SK-N-SH (cell line): ENCODE results near the gene RFTN1. TPM values are rescaled to one million over a fixed set of nuclear protein-coding genes. Genes with fewer than 3 reads are reported as not detected.

Source experiments
- CTCF ChIA-PET: fragments of 300-600, 350-600 bp; formaldehyde crosslinking; extraction: SDS; loops from one replicate; lab custom pipeline; 2021; lab: Yijun Ruan, JAX
- POLR2A ChIA-PET: fragments of 350-600 bp; sonication (Branson Sonifier 250); formaldehyde crosslinking; extraction: SDS; loops from one replicate; lab custom pipeline; 2020; ENCODE audit warnings: antibody characterized with exemption, inconsistent platforms; lab: Yijun Ruan, JAX
- DNase-seq: peaks from one replicate; pipeline ENCODE4 v3.0.0; 2012
- H2AFZ ChIP-seq: fragments of 200-600 bp; sonication (generic); 2 replicates; pipeline ENCODE4 v1.8.1; 2016; ENCODE audit warnings: antibody characterized with exemption, mild to moderate bottlenecking, low read depth
- H3F3A ChIP-seq: fragments of 200-600 bp; sonication (generic); replicated peaks from 2 replicates; pipeline ENCODE3; 2016; ENCODE audit warnings: antibody characterized with exemption, mild to moderate bottlenecking; ENCODE audit not compliant: insufficient read depth
- H3K27ac ChIP-seq, 2 experiments: fragments of 200-500 bp in 1 of 2; fragments of 200-600 bp in 1 of 2; sonication (Bioruptor generic) in 1 of 2; sonication (generic), shearing (Covaris generic) in 1 of 2; 2 replicates each; pipeline versions ENCODE4 v1.5.1 to v1.6.1; 2014 to 2016; ENCODE audit warnings: low read depth in 2 of 2, inconsistent platforms in 1 of 2, low read length in 1 of 2, mild to moderate bottlenecking in 1 of 2, mixed read lengths in 1 of 2
- H3K27me3 ChIP-seq: fragments of 200-600 bp; sonication (generic), shearing (Covaris generic); 2 replicates; pipeline ENCODE4 v1.6.1; 2016; ENCODE audit warnings: mixed run types; ENCODE audit not compliant: insufficient read depth
- H3K36me3 ChIP-seq, 2 experiments: fragments of 200-500 bp in 1 of 2; fragments of 200-600 bp in 1 of 2; sonication (Bioruptor generic) in 1 of 2; sonication (generic) in 1 of 2; replicated peaks in 1 of 2; 2 replicates each; pipeline versions ENCODE3 to v1.5.1; 2014 to 2016; ENCODE audit warnings: low read length in 1 of 2, mild to moderate bottlenecking in 1 of 2; ENCODE audit not compliant: insufficient read depth in 2 of 2, control insufficient read depth in 1 of 2
- H3K4me1 ChIP-seq, 2 experiments: fragments of 200-500 bp in 1 of 2; fragments of 200-600 bp in 1 of 2; sonication (Bioruptor generic) in 1 of 2; sonication (generic), shearing (Covaris generic) in 1 of 2; 2 replicates each; pipeline versions ENCODE4 v1.5.1 to v1.6.1; 2014 to 2016; ENCODE audit warnings: low read depth in 1 of 2, low read length in 1 of 2, mixed run types in 1 of 2; ENCODE audit not compliant: insufficient read depth in 2 of 2, control insufficient read depth in 1 of 2
- H3K4me2 ChIP-seq: fragments of 200-600 bp; sonication (generic), shearing (Covaris generic); 2 replicates; pipeline ENCODE4 v1.6.1; 2017; ENCODE audit warnings: mixed run types
- H3K4me3 ChIP-seq, 2 experiments: fragments of 200-500 bp in 1 of 2; fragments of 200-600 bp in 1 of 2; sonication (Bioruptor generic) in 1 of 2; sonication (generic), shearing (Covaris generic) in 1 of 2; 2 replicates each; pipeline versions ENCODE4 v1.5.1 to v1.8.1; 2014 to 2016; ENCODE audit warnings: low read depth in 2 of 2, inconsistent platforms in 1 of 2, low read length in 1 of 2, mild to moderate bottlenecking in 1 of 2, mixed read lengths in 1 of 2, moderate library complexity in 1 of 2
- H3K79me2 ChIP-seq: fragments of 200-600 bp; sonication (generic); 2 replicates; pipeline ENCODE4 v1.8.1; 2017; ENCODE audit warnings: mild to moderate bottlenecking; ENCODE audit not compliant: insufficient read depth
- H3K9ac ChIP-seq: fragments of 200-600 bp; sonication (generic); 2 replicates; pipeline ENCODE4 v1.6.1; 2017; ENCODE audit warnings: mixed run types
- H3K9me2 ChIP-seq: fragments of 200-600 bp; sonication (generic); 2 replicates; pipeline ENCODE4 v1.6.1; 2017; ENCODE audit warnings: mixed run types
- H3K9me3 ChIP-seq: fragments of 200-600 bp; sonication (generic); 2 replicates; pipeline ENCODE4 v1.6.1; 2017; ENCODE audit warnings: mixed run types, mild to moderate bottlenecking, moderate library complexity
- H4K20me1 ChIP-seq: fragments of 200-600 bp; sonication (generic); 2 replicates; pipeline ENCODE4 v1.6.1; 2017; ENCODE audit warnings: mild to moderate bottlenecking, mixed run types; ENCODE audit not compliant: insufficient read depth
- EP300 ChIP-seq, 2 experiments: IDR thresholded peaks; 2 replicates each; pipeline versions ENCODE4 v1.4.0 to v1.6.1; 2012; ENCODE audit warnings: borderline replicate concordance in 1 of 2, low read depth in 1 of 2, low read length in 1 of 2
- EZH2phosphoT487 ChIP-seq: fragments of 200-600 bp; sonication (generic); IDR thresholded peaks from 2 replicates; pipeline ENCODE4 v1.6.1; 2017; ENCODE audit warnings: low read depth, mixed run types, mild to moderate bottlenecking, antibody characterized with exemption, moderate library complexity, borderline replicate concordance
- FOSL2 ChIP-seq: IDR thresholded peaks from 2 replicates; pipeline ENCODE4 v1.4.0; 2012; ENCODE audit warnings: low read depth, mild to moderate bottlenecking, moderate library complexity, borderline replicate concordance
- FOXM1 ChIP-seq: IDR thresholded peaks from 2 replicates; pipeline ENCODE4 v1.4.0; 2012; ENCODE audit warnings: low read depth, mild to moderate bottlenecking
- GATA2 ChIP-seq: sonication (generic); formaldehyde crosslinking; IDR thresholded peaks from 2 replicates; pipeline ENCODE4 v1.5.0; 2020; ENCODE audit warnings: mild to moderate bottlenecking, missing genetic modification reagents
- JUND ChIP-seq: IDR thresholded peaks from 2 replicates; pipeline ENCODE4 v1.4.0; 2012
- MXI1 ChIP-seq: IDR thresholded peaks from 2 replicates; pipeline ENCODE4 v1.6.1; 2012; ENCODE audit warnings: mild to moderate bottlenecking, low read depth, low read length, improper control_type of control experiment
- POLR2AphosphoS5 ChIP-seq: IDR thresholded peaks from 2 replicates; pipeline ENCODE4 v1.6.1; 2012; ENCODE audit warnings: low read depth, low read length
- RXRA ChIP-seq: IDR thresholded peaks from 2 replicates; pipeline ENCODE4 v1.4.0; 2012; ENCODE audit warnings: low read depth, mild to moderate bottlenecking, borderline replicate concordance
- SMC3 ChIP-seq: IDR thresholded peaks from 2 replicates; pipeline ENCODE4 v1.6.1; 2012; ENCODE audit warnings: low read depth, low read length, improper control_type of control experiment
- YY1 ChIP-seq: IDR thresholded peaks from 2 replicates; pipeline ENCODE4 v1.4.0; 2012; ENCODE audit warnings: low read depth, mild to moderate bottlenecking
- WGBS: methylation state at CpG from one replicate; pipeline ENCODE4 v1.1.6; 2017; ENCODE audit warnings: low lambda C conversion rate; 5-methylcytosine and 5-hydroxymethylcytosine counted together
- polyA plus RNA-seq, 3 experiments: library from polyadenylated mRNA; depleted of rRNA; stranded (reverse); fragments of >200 nt; gene quantifications; 2 replicates each; pipeline ENCODE4 v1.2.3, GENCODE V29; 2012
- TF ChIP-seq, protein P1 (sequence below): fragments of 150-350 bp; IDR thresholded peaks from 2 replicates; pipeline ENCODE4 v1.6.1; 2016; ENCODE audit warnings: mild to moderate bottlenecking, low read depth, low read length
- TF ChIP-seq, protein P2 (sequence below): IDR thresholded peaks from 2 replicates; pipeline ENCODE4 v1.4.0; 2012; ENCODE audit warnings: low read depth, borderline replicate concordance
- TF ChIP-seq, protein P3 (sequence below): fragments of 150-350 bp; IDR thresholded peaks from 2 replicates; pipeline ENCODE4 v1.6.1; 2017; ENCODE audit warnings: antibody characterized with exemption, low read length, low read depth, borderline replicate concordance
- TF ChIP-seq, protein P4 (sequence below): IDR thresholded peaks from 2 replicates; pipeline ENCODE4 v1.4.0; 2012; ENCODE audit warnings: low read depth

RFTN1 gene
- polyA plus RNA-seq, 1 of the 3 experiments (the other 2 are of a cell fraction) = 21.2 TPM

DNA sequence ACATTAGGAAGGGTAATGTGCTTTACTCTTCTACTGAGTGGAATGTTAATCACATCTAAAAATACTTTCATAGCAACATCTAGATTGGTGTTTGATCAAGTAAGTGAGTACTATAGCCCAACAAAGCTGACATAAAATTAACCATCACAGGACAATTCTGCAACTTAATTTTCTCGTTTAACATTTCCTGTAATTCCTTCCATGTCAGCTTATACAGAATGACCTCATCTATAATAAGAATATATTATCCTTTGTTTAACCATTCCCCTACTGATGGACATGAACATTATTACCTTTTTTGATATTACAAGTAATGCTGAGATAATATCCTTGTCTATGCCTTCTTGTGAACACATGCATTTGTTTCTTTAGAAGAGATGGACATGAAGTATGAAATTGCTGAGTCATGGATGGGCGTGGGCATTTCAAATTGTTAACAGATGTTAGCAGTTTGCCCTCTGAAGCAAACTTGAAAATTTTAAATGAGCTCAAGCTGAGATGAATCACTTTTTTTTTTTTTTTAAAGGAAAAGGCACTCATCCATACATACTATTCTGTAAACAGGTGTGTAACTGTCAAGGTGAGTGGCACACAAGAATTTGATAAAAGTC, 163.4 kb downstream of the RFTN1 start (continued):
- TF ChIP-seq, protein P1, sequence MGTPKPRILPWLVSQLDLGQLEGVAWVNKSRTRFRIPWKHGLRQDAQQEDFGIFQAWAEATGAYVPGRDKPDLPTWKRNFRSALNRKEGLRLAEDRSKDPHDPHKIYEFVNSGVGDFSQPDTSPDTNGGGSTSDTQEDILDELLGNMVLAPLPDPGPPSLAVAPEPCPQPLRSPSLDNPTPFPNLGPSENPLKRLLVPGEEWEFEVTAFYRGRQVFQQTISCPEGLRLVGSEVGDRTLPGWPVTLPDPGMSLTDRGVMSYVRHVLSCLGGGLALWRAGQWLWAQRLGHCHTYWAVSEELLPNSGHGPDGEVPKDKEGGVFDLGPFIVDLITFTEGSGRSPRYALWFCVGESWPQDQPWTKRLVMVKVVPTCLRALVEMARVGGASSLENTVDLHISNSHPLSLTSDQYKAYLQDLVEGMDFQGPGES = no peak
- TF ChIP-seq EP300 (IDR thresholded peaks at IDR 0.05; ENCODE audit: borderline replicate concordance in 1 of 2, low read depth in 1 of 2, low read length in 1 of 2) = peak in 1 of 2 experiments; percentile 29; a peak in 1 of 4 replicates

DNA sequence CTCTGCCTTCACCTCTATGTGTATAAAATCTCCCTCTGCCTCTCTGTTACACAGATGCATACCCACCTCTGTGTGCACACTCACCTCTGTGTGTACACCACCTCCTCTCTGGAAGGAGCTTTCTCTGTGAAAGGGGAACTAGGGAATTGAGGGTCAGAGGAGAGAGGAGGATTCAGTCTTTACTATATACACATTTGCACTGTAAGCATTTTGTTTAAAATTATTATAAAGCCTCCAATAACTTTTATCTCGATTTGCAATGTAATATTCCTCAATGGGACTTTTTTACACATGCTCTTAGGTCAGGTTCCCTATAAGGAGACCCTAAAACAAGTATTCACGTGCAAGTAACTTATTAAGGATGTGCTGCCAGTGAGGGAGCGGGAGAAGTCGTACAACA, 166.0 kb downstream of the RFTN1 start:
- Histone ChIP-seq H3K27me3 (no peaks in the 10 kb centered on the region), H3K79me2 (no peaks in the 10 kb centered on the region), H3K4me2 (no peak overlapping the region), H3K9me3 (no peaks in the 10 kb centered on the region), H3F3A (peaks cover 16% of the 10 kb centered on the region), H3K4me3 (no peak overlapping the region), H4K20me1 (no peaks in the 10 kb centered on the region), H3K27ac (no peak overlapping the region; a peak in 1 of 4 replicates), H2AFZ (no peak overlapping the region), H3K4me1 (peaks cover 10 to 19% of the 10 kb centered on the region in 2 experiments), H3K9ac (no peak overlapping the region), H3K9me2 (no peaks in the 10 kb centered on the region), H3K36me3 (peaks cover 19 to 33% of the 10 kb centered on the region in 2 experiments)
- no peak for DNase-seq
- TF ChIP-seq EZH2phosphoT487 (no peak), MXI1 (no peak), JUND (no peak), POLR2AphosphoS5 (no peak), FOSL2 (no peak), FOXM1 (no peak), RXRA (no peak), YY1 (no peak), SMC3 (no peak), GATA2 (CRISPR knock-in tag) (no peak), EP300 (IDR thresholded peaks at IDR 0.05; ENCODE audit: borderline replicate concordance in 1 of 2, low read depth in 1 of 2, low read length in 1 of 2) (no peak)
- TF ChIP-seq, protein P1 = no peak
- TF ChIP-seq, protein P2, sequence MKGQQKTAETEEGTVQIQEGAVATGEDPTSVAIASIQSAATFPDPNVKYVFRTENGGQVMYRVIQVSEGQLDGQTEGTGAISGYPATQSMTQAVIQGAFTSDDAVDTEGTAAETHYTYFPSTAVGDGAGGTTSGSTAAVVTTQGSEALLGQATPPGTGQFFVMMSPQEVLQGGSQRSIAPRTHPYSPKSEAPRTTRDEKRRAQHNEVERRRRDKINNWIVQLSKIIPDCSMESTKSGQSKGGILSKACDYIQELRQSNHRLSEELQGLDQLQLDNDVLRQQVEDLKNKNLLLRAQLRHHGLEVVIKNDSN = no peak
- TF ChIP-seq, protein P3, sequence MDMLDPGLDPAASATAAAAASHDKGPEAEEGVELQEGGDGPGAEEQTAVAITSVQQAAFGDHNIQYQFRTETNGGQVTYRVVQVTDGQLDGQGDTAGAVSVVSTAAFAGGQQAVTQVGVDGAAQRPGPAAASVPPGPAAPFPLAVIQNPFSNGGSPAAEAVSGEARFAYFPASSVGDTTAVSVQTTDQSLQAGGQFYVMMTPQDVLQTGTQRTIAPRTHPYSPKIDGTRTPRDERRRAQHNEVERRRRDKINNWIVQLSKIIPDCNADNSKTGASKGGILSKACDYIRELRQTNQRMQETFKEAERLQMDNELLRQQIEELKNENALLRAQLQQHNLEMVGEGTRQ = no peak
- TF ChIP-seq, protein P4, sequence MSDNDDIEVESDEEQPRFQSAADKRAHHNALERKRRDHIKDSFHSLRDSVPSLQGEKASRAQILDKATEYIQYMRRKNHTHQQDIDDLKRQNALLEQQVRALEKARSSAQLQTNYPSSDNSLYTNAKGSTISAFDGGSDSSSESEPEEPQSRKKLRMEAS = no peak
- CTCF ChIA-PET = interaction anchor here (1.0 kb wide), 1 partner anchor 13 kb away, joined by 3 read pairs; no protein-coding TSS in a partner anchor
- WGBS = 92% methylated on average over 4 of the region's 4 CpGs
- POLR2A ChIA-PET = no interaction called here
